ENCODE results near the gene SYNE3.

Gene SYNE3

DNA sequence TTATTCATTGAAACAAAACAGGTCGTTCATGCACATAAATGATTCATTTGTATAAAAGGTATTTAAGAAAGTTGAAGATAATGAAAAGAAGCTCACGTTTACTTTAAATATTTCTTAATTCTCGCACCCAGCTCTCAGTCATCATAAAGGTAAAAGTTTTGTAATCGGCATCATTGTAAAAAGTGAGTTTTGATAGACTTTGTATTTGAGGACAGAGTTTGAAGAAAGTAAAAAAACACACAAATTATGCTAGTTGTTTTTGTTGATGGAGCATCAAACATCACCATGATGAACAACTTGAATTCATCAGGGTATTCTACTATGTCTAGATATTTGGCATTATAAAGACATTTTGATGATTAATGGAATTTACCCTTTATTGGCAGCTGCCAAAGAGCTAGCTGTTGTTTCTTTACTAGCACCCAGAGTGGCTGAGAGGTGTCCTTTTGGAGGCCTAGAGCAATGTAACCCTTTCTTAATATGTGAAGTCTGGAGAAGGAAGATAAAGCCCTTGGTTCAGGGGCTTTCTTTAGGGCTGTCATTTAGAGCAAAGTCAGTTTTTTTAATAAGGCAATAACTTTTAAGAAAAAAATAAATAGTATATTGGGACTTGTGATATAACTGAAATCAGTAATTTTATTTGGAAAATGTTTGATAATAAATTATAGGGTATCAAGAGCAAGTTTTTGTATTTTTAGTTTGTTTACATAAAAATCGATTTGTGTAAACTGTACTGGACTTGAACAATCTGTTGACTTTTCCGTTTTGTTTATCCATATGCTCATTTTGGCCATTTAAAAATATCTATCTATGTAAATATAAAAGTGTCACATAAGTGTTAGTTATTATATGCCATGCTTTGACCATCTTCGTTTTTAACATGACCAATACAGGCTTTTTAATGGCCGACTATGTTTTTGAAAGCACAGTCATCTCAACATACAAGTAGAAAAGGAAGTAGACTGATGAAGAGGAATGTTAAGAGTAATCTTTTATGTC lies 25.8 kb upstream of the SYNE3 start:
- no peak for DNase-seq

- DNase-seq = no peak
Measured at GRCh38 chr14:95541346-95541745, 24.9 kb upstream of the SYNE3 start.

GRCh38 chr14:95540236-95540855 lies 23.9 kb upstream of the SYNE3 start:
- no peak for DNase-seq

DNA sequence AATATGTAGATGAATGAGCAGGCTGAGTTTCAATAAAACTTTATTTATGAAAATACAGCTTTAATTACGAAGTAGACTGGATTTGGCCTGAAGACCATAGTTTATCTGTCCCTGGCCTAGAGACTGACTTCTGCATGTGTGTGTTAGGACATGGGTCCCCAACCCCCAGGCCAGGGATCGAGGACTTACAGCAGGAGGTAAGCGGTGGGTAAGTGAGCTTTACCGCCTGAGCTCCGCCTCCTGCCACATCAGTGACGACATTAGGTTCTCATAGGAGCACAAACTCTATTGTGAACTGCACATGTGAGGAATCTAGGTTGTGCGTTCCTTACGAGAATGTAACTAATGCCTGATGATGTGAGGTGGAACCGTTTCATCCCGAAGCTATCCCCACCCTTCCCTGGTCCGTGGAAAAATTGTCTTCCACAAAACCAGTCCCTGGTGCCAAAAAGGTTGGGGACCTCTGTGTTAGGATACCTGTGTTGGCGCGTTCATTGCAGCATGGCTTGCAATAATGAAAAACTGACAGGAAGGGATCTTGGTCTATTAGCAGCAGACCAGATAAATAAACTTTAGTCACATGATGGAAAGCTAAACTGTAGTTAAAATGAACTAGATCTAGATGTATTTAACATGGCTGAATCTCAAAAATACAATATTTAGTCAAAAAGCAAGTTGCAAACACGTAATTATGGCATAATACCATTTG lies 22.5 kb upstream of the SYNE3 start:
- DNase-seq = no peak

DNA sequence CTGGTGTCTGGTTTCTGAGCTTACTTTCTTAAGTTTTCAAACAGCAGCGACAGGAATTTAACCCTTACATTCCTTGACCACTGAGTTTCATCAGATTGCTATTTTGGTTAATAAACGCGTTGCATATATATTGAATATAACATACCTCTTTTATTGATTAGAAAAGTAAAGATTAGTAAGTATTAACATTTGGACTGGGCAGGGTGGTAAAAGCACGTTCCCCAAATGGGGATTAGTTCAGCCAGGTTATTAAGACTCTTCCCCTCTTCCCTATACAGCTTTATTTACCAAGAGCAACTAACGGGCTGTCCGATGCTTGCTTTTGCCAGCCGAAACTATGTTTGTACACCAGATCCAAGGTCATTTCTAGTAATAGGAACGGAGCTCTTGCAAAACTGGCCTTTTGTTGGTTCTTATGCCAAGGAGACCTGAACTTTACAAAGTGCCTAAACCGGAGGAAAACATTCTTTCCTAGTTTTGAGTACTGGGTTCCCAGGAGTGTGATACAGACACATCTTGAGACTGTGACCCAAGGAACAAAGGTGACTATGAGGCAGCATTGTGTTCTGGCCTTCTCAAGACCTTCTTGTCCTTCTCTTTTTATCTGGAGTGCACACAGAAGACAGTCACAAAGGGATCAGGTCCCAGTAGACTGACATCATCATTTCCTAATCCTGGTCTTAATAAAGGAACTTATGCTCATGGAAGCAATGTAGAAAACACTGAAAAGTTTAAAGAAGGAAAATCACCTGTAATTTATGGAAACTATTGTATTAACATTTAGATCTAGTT lies 21.0 kb upstream of the SYNE3 start:
- DNase-seq = no peak

DNA sequence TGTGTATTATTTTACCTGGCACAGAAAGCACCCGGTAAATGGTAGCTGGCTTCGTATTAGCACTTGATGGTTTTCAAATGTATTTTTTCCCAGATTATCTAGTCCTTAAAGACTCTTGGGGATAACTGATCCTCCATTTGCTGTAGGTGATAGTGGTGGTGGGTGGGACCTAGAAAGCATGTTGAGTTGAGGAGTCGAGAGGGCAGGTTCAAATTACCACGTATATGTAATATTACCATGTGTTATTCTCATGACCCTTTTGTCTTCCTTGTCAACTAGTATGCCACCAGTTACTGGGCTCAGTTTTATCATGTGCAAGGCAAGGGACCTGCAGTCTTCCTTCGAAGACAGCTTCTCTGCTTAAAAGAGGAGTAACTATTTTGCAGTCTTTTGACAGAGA lies 20.2 kb upstream of the SYNE3 start:
- DNase-seq = no peak

- no peak for DNase-seq
Measured at GRCh38 chr14:95536036-95536593, 19.7 kb upstream of the SYNE3 start.

DNA sequence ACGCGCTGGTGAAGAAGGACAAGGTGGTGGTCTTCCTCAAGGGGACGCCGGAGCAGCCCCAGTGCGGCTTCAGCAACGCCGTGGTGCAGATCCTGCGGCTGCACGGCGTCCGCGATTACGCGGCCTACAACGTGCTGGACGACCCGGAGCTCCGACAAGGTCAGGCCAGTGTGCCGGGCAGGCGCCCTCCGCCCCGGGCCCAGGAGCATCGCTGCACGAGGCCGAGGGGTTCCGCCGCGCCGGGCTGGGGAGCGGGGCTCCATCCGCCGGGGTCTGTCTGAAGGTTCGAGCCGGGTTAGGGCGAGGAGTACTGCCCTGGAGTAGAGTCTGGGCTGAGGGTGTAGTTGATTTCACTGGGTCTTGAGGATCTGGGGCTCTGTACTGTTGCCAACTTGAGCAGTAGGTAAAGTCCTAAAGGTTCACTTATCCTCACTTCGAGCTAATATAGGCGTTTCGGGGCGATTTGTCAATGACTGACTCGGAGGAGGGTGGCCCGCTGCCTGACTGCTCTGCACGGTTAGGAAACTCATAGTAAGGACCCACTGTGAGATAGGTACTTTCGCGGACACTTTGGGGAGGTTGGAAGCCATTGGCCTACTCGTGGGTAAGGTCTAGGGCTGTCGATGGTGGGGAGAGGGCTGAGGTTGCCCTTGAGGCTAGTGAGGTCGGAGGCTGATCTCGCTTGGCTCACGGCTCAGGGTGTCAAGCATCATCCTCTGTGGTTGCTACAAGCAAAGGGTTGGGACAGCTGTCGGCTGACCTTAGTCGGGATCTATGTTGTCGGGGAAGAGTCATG lies 19.0 kb upstream of the SYNE3 start:
- peak in 3 of 56 donors; percentile 24 to 54 (median 50) for DNase-seq

DNA sequence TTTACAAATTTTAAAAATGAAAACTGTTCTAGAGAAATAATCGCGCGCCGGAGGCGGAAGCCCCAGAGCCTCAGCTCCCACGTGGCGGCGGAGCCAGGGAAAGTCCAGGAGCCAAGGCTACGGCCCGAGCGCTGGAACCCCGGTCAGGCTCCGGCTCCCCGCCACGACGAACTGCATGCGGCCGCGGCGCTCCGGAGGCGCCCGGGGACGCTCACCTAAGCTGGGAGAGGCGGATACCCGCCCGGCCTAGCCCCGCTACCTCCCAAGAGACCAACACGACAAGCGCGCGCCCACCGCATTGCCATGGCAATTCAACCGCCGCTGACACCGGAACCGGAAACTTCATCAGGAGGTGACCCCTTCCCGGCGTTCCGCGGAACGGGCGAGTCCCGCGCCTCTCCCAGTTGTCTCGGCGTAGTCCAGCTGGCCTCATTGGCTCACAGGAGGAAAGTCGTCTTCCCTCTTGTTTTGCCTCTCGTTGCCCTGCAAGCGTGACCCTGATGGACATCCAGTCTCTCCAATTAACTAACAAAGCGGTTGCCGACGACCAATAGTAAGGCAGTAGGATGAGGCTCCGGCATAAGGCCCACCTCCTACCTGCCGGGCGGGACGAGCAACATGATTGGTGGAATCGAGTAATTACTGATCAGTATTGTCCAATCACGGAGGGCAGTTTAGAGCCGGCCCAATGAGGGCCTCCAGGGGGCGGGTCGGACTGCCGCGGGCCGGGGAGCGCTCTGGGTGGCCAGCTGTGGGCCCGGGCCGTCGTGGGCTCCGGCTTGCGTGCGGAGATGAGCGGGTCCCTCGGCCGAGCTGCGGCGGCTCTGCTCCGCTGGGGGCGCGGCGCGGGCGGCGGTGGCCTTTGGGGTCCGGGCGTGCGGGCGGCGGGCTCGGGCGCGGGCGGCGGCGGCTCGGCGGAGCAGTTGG lies 18.1 kb upstream of the SYNE3 start, which contains the start of gene GLRX5:
Gene GLRX5, plus strand, starts transcription at position 752 of the 927 bp plus-strand sequence. Its CDS starts 40 bp downstream, at position 792.
- DNase-seq = peak; percentile 91 to 100 (median 99)

GRCh38 chr14:95533822-95534221 lies 17.4 kb upstream of the SYNE3 start:
- DNase-seq = no peak

DNA sequence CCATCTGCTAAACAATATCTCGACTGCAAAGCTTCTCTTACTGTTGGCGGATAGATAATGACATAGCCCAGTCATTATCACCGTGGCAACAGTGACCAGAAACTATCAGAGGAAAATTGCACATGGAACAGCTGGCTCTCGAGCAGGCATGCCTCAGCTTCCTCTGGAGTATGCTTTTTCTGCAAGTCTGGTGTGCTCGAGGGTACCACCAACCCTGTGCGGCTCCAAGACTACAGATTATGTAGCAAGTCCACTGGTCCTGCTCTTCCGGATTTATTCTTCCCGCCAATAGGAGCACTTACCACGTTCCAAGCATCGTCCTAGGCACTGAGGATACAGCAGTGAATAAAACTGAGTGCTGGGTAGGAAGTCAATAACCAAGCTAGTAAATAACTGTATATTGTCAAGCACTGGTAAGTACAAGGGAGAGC lies 17.0 kb upstream of the SYNE3 start:
- no peak for DNase-seq

DNA sequence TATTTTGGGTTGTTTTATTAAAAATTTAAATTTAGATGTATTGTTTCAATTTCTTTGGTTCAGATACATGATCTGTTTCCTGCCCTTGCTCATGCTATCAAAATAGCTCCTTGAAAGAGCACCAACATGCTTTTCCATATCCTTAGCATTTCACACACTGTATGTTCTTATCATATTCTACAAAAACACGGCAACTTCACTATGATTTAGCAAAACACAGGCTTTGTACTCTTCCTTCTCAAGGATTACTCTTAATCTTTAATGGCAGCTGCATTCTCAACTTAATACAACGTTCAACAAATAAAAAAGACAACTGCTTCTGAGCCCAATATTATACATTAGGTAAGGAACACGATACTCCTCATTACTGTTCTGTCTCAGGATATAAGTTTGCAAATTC lies 15.5 kb upstream of the SYNE3 start:
- DNase-seq = no peak

- no peak for DNase-seq
Measured at GRCh38 chr14:95531473-95531872, 15.0 kb upstream of the SYNE3 start.

GRCh38 chr14:95530473-95531276 lies 14.2 kb upstream of the SYNE3 start:
- DNase-seq = no peak

GRCh38 chr14:95529216-95529615 lies 12.8 kb upstream of the SYNE3 start:
- DNase-seq = no peak

DNA sequence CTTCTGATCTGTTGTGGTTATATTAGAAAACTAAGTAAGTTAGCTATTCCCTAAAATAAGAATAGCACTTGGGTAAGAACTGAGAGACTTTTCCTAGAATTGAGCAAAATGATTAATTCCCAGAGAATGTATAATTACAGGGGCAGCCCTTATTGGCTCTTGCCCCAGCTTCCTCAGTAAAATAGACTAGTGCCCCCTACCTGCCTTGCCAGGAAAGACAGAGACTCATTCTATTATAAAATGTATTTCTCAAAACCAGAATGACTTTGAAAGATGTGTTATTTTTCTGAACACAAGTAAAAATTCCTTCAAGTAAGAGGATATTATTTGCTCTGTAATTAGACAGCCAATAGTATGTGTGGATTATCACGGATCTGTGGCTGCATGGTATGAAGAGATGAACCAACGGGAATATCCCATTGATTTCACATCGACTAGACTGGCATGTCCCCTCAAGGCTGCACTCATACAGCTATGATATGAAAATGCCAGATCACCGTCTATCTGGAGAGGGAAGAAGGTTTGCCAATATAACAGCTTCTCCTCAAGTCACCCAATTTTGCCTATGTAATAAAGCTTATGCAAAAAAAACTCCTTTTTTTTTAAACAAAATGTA lies 11.0 kb upstream of the SYNE3 start:
- DNase-seq = peak in 16 of 56 donors; percentile 12 to 70 (median 28)
